ENCODE measurements around the gene LRP3.

The LRP3 gene

DNA sequence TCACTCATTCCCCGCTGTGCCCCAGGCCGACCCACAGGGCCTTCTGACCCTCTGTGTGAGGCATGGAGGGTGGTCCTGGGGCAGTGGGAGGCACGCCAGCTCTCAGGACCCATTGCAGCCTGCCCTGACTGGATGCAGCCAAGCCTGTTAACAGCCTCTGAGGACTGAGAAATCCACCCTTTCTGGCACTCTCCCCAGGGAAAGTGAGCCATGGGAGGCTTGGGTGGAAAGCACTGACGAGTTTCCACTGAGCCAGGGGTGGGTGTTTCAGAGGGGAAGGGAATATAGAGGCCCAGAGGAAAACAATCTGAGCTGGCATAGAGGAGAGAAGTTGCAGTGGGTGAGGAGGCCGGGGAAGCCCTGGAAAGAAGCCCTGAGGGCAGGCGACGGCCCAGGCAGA is 62.1 kb downstream of the LRP3 start:
- no peaks in the 10 kb centered on the region for H3K4me1 ChIP-seq (ENCODE audit: control insufficient read depth, insufficient read depth, low read length, poor library complexity, severe bottlenecking)
- no peak overlapping the region for H3K27ac ChIP-seq (ENCODE audit: low read depth, low read length, severe bottlenecking)
- 63 to 84% methylated on average over 6 to 7 of the region's 7 CpGs for WGBS, 2 experiments (ENCODE audit: insufficient coverage in 2 of 2)

GRCh38 chr19:33257828-33258227 is 63.7 kb downstream of the LRP3 start:
- Histone ChIP-seq H3K4me1 (ENCODE audit: control insufficient read depth, insufficient read depth, low read length, poor library complexity, severe bottlenecking) (no peaks in the 10 kb centered on the region), H3K4me3 (ENCODE audit: extremely low read depth, insufficient read depth, low read length, poor library complexity, severe bottlenecking) (no peak overlapping the region), H3K27ac (ENCODE audit: low read depth, low read length, severe bottlenecking) (no peak overlapping the region), H3K9me3 (ENCODE audit: control insufficient read depth, low read length) (no peaks in the 10 kb centered on the region), H3K36me3 (ENCODE audit: control insufficient read depth, insufficient read depth, low read length) (no peaks in the 10 kb centered on the region)
- 100% methylated on average over 1 of the region's 2 CpGs; no CpG with 5 or more reads in 1 of the 2 experiments for WGBS, 2 experiments (ENCODE audit: insufficient coverage in 2 of 2)

More for the DNA sequence above, 62.1 kb downstream of the LRP3 start:
- no peaks in the 10 kb centered on the region for H3K36me3 ChIP-seq (ENCODE audit: control insufficient read depth, insufficient read depth, low read length)
- no peak overlapping the region for H3K4me3 ChIP-seq (ENCODE audit: extremely low read depth, insufficient read depth, low read length, poor library complexity, severe bottlenecking)
- no peaks in the 10 kb centered on the region for H3K9me3 ChIP-seq (ENCODE audit: control insufficient read depth, low read length)

Data from mesodermal cell (in vitro differentiated cells).